GM18868 (cell line): ENCODE data around the gene CHPF2.

ENCODE experiments used
- ATAC-seq: cut with Tn5 transposase; IDR thresholded peaks from one replicate; pipeline ENCODE4 v1.9.1; 2021; ENCODE audit warnings: mild to moderate bottlenecking, moderate library complexity; ENCODE audit not compliant: unreplicated experiment

The CHPF2 gene

DNA sequence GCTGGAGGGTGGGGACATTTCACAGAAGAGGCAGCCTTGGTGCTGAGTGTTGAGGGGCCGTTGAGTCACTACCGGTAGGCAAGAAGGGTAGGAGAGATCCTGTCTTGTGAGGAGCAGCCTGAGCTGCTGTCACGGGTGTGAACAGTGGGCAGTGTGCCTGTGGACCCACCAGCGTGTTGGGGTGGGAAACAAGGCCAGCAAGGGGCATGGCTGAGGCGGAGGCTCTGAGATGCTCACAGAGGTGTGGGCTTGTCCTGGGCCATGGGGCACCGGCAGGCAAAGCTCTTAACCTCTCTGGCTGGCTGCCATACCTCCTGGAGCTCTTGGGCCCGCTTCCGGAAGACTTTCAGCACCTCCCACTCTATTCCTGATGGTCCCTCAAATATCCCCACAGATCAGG lies 49.8 kb downstream of the CHPF2 start:
- no peak for ATAC-seq

DNA sequence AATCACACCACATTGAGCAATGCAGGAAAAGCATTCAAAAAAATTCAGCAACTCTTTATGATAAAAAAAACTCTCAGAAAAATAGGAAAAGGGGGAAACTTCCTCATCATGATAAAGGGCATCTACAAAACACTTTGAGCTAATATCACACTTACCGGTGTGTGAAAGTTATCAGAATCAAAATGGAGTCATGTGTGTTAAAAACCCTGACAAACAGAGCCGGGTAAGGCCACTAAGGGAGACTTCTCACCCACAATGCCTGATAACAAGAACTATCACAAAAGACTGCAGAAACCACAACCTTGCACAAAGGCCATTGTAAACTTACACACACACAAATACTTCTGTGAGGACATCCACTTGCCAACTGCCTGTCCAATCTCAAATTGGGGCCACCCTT lies 51.0 kb downstream of the CHPF2 start:
- no peak for ATAC-seq

DNA sequence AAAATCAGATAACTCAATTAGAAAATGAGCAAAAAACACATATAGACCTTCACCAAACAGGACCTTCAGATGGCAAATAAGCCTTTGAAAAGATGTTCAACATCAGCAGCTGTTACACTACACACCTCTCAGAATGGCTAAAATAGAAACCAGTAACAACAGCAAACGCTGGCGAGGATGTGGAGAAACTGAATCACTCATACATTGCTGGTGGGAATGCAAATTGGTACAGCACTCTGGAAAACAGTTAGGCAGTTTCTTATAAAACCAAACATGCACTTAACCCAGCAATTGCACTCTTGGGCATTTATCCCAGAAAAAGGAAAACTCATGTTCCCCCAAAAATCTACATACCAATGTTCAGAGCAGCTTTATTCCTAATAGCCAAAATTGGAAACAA lies 53.9 kb downstream of the CHPF2 start:
- ATAC-seq: no peak
